Right lobe of liver (tissue), 6 donors: Measurements from ENCODE around the gene SEL1L. TPM values are rescaled to one million over a fixed set of nuclear protein-coding genes. Genes with fewer than 3 reads are reported as not detected.
"Not testable (repeated sequence)": the region's sequence is repeated elsewhere in the genome, so short reads cannot be mapped to it uniquely, and the experiment has no call there.

Source experiments
- ATAC-seq, 4 donors: fragments of 200-7000 bp; cut with Tn5 transposase; one replicate each; pipeline ENCODE4 v1.9.1; 2020; ENCODE audit warnings: mild to moderate bottlenecking in 4 of 4, moderate library complexity in 4 of 4
- DNase-seq, 3 donors: peaks; one replicate each; pipeline ENCODE4 v3.0.0-alpha.2; 2020
- H3K27ac ChIP-seq, 3 donors: fragments of 200-600 bp; one replicate each; pipeline ENCODE4 v1.8.0; 2022
- H3K27me3 ChIP-seq, 2 donors: fragments of 200-600 bp; one replicate each; pipeline ENCODE4 v1.8.0; 2022
- H3K36me3 ChIP-seq, 4 donors: fragments of 200-600 bp; sonication (generic) in 1 of 4; one replicate each; pipeline versions ENCODE4 v1.5.1 to v1.8.0; 2017 to 2022; ENCODE audit warnings: control low read depth in 1 of 4
- H3K4me1 ChIP-seq, 4 donors: fragments of 200-600 bp; sonication (generic) in 1 of 4; one replicate each; pipeline versions ENCODE4 v1.5.1 to v1.8.0; 2017 to 2022; ENCODE audit warnings: control low read depth in 1 of 4
- H3K4me3 ChIP-seq, 3 donors: fragments of 200-600 bp; one replicate each; pipeline ENCODE4 v1.8.0; 2022
- H3K9me3 ChIP-seq, 4 donors: fragments of 200-600 bp; sonication (generic) in 1 of 4; one replicate each; pipeline versions ENCODE4 v1.5.1 to v1.8.0; 2017 to 2022; ENCODE audit warnings: control low read depth in 1 of 4
- POLR2A ChIP-seq: fragments of 450-650 bp; IDR thresholded peaks from one replicate; pipeline ENCODE4 v1.6.1; 2017; ENCODE audit warnings: antibody characterized with exemption, mild to moderate bottlenecking
- WGBS: methylation state at CpG from one replicate; pipeline ENCODE4 v1.1.6; 2018; ENCODE audit warnings: low coverage, low lambda C conversion rate; ENCODE audit not compliant: insufficient coverage; ENCODE audit errors: missing lambda C conversion rate; 5-methylcytosine and 5-hydroxymethylcytosine counted together
- intact Hi-C, 2 donors: fragments of 100-400 bp; cut with DNase I; formaldehyde crosslinking; loops; one replicate each; pipeline versions ENCODE4 v1.11.2 to v1.14.1; 2022
- total RNA-seq, 6 experiments: library from RNA; depleted of rRNA in 2 of 6; stranded (reverse); fragments of >200 nt in 2 of 6; fragmentation: NEBNext Ultra II Directional in 3 of 6; extraction: Animal tissue kit (Norgen Biotek cat#: 25700) in 3 of 6; gene quantifications; one replicate each; pipeline versions ENCODE4 v1.1.0 to v1.2.4, GENCODE V29; 2016 to 2023
- TF ChIP-seq, protein P1 (sequence below), 4 donors: fragments of 200-600 bp in 3 of 4; fragments of 450-650 bp in 1 of 4; IDR thresholded peaks; one replicate each; pipeline versions ENCODE4 v1.5.1 to v1.8.0; 2016 to 2022; ENCODE audit warnings: antibody characterized with exemption in 4 of 4, mild to moderate bottlenecking in 2 of 4
- donor health status: DM: no; HTN: yes; CAD: no.
- donor health status: DM: no; HTN: no; CAD: no.
- donor health status: DM: no; HTN: no; CAD: no.
- donor health status: DM: no; HTN: yes; CAD: no.
- donor health status: DM: no; HTN: yes; CAD: no.

The SEL1L gene
- total RNA-seq, 6 experiments from 2014 or later = 60.7 to 146 (median 123) TPM

GRCh38 chr14:81473456-81474147 is 60.1 kb downstream of the SEL1L start:
- DNase-seq = no peak
- H3K4me3 ChIP-seq = no peak overlapping the region
- peaks cover 0 to 55% (median 17%) of the 10 kb centered on the region in 4 donors for H3K36me3 ChIP-seq
- H3K27ac ChIP-seq = no peak overlapping the region
- no peaks in the 10 kb centered on the region for H3K9me3 ChIP-seq
- intact Hi-C loops = no loop called here
- ATAC-seq = no peak
- no peaks in the 10 kb centered on the region for H3K4me1 ChIP-seq
- 82% methylated on average over 3 of the region's 3 CpGs for WGBS
- no peaks in the 10 kb centered on the region for H3K27me3 ChIP-seq
- no peak for TF ChIP-seq POLR2A
- TF ChIP-seq, protein P1, sequence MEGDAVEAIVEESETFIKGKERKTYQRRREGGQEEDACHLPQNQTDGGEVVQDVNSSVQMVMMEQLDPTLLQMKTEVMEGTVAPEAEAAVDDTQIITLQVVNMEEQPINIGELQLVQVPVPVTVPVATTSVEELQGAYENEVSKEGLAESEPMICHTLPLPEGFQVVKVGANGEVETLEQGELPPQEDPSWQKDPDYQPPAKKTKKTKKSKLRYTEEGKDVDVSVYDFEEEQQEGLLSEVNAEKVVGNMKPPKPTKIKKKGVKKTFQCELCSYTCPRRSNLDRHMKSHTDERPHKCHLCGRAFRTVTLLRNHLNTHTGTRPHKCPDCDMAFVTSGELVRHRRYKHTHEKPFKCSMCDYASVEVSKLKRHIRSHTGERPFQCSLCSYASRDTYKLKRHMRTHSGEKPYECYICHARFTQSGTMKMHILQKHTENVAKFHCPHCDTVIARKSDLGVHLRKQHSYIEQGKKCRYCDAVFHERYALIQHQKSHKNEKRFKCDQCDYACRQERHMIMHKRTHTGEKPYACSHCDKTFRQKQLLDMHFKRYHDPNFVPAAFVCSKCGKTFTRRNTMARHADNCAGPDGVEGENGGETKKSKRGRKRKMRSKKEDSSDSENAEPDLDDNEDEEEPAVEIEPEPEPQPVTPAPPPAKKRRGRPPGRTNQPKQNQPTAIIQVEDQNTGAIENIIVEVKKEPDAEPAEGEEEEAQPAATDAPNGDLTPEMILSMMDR (IDR thresholded peaks at IDR 0.05) = no peak

GRCh38 chr14:81472096-81472800 is 61.4 kb downstream of the SEL1L start:
- H3K36me3 ChIP-seq = peaks cover 0 to 42% (median 11%) of the 10 kb centered on the region in 4 donors
- no peak for DNase-seq
- WGBS = 87% methylated on average over 3 of the region's 3 CpGs
- no peak for ATAC-seq
- H3K4me1 ChIP-seq = no peaks in the 10 kb centered on the region
- no peak overlapping the region for H3K4me3 ChIP-seq
- H3K27me3 ChIP-seq = no peaks in the 10 kb centered on the region
- intact Hi-C loops = no loop called here
- no peaks in the 10 kb centered on the region for H3K9me3 ChIP-seq
- TF ChIP-seq POLR2A = no peak
- TF ChIP-seq, protein P1 (IDR thresholded peaks at IDR 0.05) = no peak
- H3K27ac ChIP-seq = no peak overlapping the region

- intact Hi-C loops = no loop called here
- no peak for ATAC-seq
- WGBS = 71% methylated on average over 7 of the region's 7 CpGs
- TF ChIP-seq, protein P1 (IDR thresholded peaks at IDR 0.05) = no peak
- TF ChIP-seq POLR2A = no peak
- Histone ChIP-seq H3K27me3 (no peaks in the 10 kb centered on the region), H3K4me3 (no peak overlapping the region), H3K36me3 (peaks cover 0 to 32% (median 3%) of the 10 kb centered on the region in 4 donors), H3K27ac (no peak overlapping the region), H3K4me1 (no peaks in the 10 kb centered on the region), H3K9me3 (no peaks in the 10 kb centered on the region)
- no peak for DNase-seq
Measured at GRCh38 chr14:81471062-81471461, 62.6 kb downstream of the SEL1L start.

GRCh38 chr14:81470557-81470826 is 63.2 kb downstream of the SEL1L start:
- peaks cover 0 to 27% (median 0%) of the 10 kb centered on the region in 4 donors for H3K36me3 ChIP-seq
- ATAC-seq, H3K9me3 ChIP-seq, H3K4me1 ChIP-seq, H3K27me3 ChIP-seq, H3K4me3 ChIP-seq, H3K27ac ChIP-seq, intact Hi-C loops, DNase-seq: not testable (repeated sequence)
- WGBS = 88% methylated on average over 5 of the region's 5 CpGs

- Histone ChIP-seq H3K4me1 (no peaks in the 10 kb centered on the region), H3K36me3 (no peaks in the 10 kb centered on the region), H3K27me3 (no peaks in the 10 kb centered on the region), H3K9me3 (no peaks in the 10 kb centered on the region), H3K27ac (no peak overlapping the region), H3K4me3 (no peak overlapping the region)
- ATAC-seq = no peak
- no peak for TF ChIP-seq POLR2A
- TF ChIP-seq, protein P1 (IDR thresholded peaks at IDR 0.05) = no peak
- DNase-seq = no peak
- intact Hi-C loops = no loop called here
- WGBS = 82% methylated on average over 3 of the region's 5 CpGs
Measured at GRCh38 chr14:81466854-81467253, 66.8 kb downstream of the SEL1L start.
